GM21381 (cell line): ENCODE results near the gene ALG9.
"Not testable (repeated sequence)": the region's sequence is repeated elsewhere in the genome, so short reads cannot be mapped to it uniquely, and the experiment has no call there.

Experiments
- ATAC-seq: cut with Tn5 transposase; IDR thresholded peaks from one replicate; pipeline ENCODE4 v1.9.1; 2021; ENCODE audit warnings: mild to moderate bottlenecking, moderate library complexity; ENCODE audit not compliant: unreplicated experiment

Gene ALG9

DNA sequence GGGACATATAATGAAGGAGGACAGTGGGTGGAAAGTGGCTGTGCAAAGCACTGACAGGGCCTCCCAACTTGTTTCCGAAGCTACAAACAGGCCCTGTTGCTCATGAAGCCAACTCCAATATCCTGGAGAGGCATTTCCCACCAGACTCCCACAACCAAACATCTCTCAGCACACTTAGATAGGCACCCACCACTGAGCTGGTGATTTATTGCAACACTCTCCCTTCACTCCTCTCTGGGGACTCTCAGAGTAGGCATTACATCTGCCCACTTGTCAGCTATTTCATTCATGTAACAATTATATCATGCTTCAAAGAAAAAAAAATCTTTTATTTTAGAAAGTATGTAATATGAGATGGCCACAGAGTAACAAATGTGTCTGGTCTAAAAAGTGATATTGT lies 73.1 kb downstream of the ALG9 start:
- ATAC-seq = no peak

DNA sequence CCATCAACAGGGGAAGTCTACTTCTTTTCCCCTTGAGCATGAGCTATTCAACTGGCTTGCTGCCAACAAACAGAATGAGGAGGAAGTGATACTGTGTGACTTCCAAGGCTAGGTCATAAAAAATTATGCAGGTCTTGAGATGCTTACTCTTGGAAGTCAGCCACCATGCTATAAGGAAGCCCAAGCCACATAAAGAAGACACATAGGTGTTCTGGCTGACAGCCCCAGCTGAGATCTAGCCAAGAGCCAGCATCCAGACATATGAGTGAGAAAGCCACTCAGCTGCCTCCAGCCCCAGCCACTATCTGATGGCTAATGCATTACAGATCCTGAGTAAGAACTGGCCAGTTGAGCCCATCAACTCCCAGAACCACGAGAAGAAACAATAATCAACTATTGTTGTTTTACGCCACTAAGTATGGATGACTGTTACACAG lies 74.2 kb downstream of the ALG9 start:
- ATAC-seq = peak; percentile 56

DNA sequence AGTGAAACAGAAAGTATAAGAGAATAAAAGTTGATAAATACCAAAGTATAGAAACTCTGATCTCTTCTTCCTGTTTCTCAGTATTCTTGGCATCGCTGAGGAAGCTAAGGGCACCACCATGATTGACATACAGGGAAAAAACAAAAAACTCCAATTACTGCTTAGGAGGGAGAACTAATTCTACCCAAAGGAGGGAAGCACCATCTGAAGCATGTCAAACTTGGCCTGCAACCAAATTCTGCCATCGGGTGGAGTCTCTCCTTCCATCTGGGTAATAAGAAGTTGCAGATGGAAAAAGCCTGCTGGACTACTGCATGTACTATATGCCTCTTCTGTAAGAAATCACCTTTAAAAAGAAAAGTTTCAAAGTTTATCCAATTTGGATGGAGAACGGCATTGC lies 74.7 kb downstream of the ALG9 start:
- no peak for ATAC-seq

DNA sequence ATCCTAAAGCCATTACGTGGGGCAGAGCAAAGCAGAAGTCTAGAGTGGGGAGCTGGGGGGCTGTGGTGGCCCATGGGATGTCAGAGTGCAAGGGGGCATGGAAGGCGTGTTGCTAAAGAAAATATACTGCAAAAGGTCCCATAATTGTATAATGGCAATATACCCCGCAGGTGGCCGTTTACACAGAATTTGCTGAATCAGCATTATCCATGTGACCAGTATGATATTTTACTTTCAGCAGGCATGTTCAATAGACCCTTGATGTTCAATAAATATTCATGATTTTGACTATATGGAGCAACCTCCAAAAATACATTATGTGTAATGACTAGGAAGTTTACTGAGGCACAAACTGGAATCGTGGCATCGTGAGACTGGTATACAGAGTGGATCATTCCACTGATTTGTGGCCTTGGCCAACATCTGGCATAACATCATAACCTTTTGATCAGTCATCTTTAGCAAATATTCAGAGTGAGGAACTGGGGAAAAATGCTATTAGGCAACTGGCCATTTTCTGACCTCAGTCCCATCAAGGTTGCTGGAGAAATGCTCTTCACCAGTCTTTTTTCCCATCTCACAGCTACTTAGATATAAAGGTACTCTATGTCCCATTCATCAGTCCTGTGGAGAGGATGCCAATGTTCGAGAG lies 75.9 kb downstream of the ALG9 start:
- no peak for ATAC-seq

DNA sequence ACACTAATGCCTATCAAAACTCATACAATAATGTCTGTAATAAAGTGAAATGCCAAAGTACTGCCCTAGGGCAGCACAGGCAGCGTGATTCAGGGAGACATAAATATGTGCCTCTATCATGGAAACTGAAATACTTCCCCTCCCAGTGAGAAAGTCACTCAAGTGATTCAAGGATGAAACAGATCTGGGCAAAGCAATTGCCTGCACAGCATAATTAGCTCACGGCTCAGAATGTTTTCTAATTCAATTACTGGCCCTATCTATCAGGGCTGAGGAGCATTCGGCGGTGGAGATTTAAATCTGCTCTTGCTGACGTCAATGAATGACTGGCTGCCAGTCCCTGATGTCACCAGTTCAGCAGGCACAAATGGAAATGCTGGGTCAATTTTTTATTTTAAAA lies 77.5 kb downstream of the ALG9 start:
- ATAC-seq = no peak

DNA sequence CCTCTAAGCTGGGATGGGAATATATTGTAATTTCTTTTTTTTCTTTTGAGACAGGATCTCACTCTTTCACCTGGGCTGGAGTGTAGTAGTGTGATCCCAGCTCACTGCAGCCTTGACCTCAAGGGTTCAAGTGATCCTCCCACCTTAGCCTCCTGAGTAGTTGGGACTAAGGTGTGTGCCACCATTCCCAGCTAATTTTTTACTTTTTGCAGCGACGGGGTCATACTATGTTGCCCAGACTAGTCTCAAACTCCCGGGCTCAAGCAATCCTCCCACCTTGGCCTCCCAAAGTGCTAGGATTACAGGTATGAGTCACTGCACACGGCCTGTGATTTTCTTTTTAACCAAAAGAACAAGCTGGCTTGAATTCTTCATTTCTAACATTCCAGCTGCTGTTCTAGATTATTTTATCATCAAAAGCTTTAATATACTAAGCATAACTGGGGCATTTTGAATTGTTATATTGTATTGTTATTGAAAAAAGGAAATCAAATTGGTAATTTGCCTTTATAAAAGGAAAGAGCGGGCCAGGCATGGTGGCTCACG lies 78.4 kb downstream of the ALG9 start:
- ATAC-seq = no peak

DNA sequence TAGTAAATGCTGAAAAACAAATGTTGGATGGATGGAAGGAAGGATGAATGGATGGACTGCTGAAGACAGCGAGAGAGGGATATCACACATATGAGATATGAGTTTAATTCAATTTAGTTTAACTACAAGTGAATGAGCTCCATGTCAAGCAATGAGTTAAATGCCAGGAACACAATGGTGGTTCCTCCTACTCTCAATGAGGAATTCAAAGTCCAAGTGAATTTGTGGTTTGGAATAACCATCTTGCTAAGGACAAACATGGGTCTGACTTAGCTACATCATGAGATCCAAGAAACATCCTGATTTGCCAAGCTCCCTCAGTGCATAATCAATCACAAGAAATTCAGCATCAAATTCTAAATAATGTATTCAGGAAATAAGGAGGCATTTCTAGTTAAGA lies 79.1 kb downstream of the ALG9 start:
- no peak for ATAC-seq

DNA sequence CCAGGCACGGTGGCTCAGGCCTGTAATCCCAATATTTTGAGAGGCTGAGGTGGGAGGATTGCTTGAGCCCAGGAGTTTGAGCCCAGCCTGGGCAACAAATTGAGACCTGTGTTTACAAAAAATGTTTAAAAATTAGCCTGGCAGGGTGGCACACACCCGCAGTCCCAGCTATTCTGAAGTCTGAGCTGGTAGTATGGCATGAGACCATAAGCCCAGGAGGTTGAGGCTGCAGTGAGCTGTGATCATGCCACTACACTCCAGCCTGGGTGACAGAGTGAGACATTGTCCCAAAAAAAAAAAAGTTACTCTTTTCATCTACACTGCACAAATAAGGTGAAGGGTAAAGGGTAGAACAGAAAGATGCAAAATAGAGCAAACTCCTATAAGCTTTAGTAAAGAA lies 82.9 kb downstream of the ALG9 start:
- no peak for ATAC-seq

DNA sequence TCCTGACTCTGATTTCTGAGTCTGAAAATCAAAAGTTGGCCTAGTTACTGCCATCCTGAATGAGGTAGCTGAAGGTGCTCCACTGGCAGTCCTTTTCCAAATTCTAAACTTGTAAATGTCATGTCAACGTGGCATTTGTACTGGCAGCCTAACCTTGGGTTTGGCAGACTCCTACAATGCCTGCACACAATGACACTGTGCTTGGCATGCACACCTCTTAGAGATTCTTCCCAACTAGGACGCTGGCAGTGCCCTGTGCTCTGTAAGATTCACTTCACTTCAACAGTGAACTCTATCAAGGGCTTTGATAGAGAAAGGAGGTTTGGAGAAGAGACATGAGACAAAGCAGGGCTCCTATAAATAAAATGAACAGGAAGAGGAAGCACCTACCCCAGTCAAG lies 83.3 kb downstream of the ALG9 start:
- ATAC-seq = no peak

DNA sequence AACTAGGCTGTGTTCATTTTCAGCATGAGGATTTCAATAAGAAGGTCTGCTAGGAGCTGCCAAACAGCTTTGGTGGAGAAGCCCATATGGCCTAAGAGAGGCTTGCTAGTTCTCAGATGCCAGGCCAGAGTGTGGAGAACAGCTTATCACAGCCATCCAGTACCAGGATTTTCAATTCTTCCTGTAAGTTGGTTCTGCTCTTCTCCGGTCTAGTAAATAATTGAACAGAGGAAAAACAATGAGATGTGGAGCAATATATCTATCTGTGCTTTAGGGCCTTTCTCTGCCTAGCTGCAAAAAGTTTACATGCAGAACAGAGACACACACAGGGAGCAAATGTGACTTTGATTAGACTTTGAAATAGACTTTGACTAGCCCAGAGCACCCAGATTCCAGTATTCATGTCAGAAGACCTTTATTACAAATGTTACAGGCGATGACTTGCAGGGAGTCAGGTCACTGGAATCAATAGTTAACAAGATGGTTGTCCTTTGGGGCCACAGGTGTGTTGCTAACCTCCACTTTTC lies 85.4 kb downstream of the ALG9 start:
- no peak for ATAC-seq

DNA sequence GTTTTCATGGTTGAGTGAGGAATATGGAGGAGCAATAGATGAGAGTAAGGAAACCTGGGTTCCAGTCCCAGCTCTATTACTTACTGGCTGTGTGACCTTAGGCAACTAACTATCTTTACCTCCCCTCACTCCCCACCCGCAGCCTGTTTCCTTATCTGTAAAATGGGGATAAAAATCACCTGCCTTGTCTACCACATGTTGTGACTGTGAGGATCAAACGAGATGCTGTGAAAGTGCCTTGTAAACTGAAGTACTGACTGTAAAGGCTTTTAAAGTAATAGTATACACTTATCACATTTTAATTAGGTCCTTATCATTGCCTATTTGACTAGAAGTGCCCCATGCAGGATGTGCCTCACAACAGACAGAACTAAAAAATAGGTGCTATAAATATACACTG lies 86.3 kb downstream of the ALG9 start:
- no peak for ATAC-seq

DNA sequence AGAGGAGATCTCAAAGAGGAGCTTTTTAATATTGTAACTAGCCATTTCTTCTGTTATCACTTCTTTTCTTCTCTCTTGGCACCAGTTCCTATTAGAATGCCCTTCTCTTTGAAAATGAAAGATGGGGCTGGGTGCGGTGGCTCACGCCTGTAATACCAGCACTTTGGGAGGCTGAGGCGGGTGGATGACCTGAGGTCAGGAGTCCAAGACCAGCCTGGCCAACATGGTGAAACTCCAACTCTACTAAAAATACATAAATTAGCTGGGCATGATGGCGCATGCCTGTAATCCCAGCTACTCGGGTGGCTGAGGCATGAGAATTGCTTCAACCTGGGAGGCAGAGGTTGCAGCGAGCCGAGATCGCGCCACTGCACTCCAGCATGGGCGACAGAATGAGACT lies 87.1 kb downstream of the ALG9 start:
- not testable (repeated sequence) for ATAC-seq

DNA sequence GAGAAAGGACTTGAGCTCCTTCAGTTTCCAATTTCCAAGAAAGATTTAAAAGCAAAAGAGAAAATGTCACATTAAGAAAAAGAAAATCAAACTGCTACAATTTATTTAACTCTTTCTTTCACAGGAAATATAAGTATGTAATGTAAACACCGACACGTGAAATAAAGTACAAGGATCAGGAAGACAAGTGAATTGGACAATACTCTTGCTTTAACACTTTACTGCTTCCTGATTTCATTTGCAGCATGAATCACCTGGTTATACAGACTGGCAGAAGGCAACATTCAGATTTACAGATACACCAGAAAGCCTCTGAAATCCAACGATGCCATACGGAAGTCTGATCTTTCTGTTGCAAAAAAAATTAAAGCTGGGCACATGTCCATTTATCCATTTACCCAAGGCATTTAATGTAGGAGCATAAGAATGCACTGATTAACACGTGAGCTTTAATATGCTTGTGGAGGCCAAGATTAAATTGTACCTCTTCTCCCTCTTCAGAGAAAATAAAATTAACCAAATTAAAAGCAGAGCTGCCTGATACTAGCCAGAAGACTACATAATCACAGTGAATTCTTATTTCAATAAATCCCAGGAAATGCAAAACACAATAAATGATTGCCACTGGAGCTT lies 89.2 kb downstream of the ALG9 start:
- ATAC-seq = no peak

DNA sequence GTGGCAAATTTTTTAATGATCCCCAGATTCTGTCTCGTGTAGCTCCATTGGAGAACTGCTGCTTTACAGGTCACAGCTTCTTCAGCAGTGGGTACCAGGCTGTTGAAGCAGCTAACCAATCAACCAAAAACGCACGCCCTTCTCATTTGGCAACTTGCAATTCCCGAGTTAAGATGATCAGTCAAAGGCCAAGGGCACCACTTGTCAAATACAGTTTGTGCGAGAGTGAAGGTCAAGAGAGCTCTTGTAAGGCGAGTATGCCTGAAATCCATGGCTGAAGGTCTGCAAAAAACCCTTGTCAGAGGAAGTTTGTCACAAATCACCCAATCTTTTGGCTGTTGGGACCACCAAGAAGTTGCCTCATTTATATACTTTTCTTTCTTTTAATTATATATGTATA lies 92.3 kb downstream of the ALG9 start:
- no peak for ATAC-seq

DNA sequence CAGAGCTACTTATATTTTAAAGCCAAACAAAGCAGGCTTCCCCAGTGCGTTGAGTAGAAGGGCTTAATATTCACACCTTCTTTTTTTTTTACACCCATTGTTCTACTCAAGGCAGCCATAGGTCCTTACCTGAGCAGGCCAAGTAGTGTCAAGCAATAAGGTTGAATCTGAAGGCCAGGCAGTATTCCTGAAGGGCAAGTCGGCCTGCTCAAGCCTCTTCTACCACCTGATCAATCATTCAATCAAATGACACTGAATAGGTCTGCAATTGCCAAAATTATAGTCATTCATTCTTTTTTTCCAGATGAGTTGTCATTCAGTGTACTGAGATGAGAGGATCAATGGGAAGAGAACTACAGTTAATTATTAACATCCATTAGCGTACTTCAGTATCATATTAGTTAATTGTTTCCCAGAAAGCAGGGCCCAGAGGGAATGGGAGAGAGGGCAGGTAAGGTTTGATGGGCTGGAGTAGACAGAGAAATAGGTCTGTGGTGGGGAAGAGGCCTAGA lies 93.3 kb downstream of the ALG9 start:
- no peak for ATAC-seq

DNA sequence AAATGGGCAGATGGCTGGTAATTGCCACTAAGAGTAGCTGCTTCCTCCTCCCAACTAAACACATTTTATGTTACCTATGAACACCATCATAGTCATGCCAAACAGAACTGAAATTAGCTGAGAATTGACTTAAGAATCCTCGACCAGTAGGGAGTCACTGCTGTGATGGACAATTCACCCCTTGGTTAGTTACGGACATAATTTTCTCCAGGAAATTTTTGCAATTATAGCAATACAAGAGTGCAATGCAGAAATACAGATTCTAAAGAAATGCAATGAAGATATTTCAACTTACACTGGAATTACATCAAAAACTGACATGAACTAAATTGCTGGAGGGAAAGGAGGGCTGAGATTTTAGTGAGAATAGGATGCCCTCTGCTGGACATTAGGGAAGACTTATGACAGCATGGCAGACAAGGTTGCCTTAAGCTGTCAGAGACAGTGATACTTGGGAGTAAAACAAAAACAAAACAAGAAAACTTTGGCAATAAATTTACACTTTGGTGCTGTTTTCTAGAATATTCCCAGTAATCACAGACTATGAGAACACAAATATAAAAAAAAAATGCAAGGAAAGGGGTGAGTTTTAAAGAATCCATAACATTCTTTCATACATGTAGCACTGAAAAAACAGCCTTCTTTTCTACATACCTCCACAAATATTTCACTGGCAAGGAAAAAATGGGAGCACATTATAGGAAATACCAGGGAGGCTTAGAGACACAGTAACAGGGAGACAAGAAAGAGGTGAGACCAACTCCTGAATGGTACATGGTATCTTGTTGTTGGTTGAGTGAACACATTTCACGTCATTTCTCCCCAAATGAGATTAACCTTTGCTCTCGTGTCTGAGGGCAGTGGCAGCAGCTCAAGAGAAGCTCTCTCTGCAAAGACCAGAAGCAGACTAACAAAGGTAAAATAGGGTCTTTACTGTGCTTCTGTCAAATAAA lies 94.0 kb downstream of the ALG9 start:
- ATAC-seq = peak; percentile 55

DNA sequence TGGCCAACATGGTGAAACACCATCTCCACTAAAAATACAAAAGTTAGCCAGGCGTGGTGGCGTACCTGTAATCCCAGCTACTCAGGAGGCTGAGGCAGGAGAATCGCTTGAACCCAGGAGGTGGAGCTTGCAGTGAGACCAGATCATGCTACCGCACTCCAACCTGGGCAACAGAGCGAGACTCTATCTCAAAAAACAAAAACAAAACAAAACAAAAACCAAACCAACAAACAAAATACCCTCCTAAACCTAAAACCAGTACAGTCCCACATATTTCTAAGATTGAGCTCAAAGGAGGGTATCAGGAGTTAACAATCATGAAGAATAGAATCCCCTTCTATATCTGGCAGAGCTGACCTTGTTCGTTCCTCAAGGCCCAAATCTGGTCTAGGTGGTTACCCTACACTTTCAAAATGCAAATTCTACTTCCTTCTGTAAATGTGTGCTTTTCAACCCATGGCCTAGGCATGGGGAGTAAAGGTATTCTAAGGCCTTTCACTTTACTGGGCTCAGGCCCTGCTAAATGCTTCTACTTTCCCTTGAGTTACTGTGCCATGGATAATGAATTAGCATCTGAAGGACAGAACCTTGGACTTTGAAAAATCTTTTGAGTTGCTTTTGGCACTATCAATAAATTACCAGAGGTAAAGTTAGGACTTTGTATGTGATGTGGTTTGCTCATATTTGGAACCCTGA lies 94.8 kb downstream of the ALG9 start:
- peak; percentile 97 for ATAC-seq

DNA sequence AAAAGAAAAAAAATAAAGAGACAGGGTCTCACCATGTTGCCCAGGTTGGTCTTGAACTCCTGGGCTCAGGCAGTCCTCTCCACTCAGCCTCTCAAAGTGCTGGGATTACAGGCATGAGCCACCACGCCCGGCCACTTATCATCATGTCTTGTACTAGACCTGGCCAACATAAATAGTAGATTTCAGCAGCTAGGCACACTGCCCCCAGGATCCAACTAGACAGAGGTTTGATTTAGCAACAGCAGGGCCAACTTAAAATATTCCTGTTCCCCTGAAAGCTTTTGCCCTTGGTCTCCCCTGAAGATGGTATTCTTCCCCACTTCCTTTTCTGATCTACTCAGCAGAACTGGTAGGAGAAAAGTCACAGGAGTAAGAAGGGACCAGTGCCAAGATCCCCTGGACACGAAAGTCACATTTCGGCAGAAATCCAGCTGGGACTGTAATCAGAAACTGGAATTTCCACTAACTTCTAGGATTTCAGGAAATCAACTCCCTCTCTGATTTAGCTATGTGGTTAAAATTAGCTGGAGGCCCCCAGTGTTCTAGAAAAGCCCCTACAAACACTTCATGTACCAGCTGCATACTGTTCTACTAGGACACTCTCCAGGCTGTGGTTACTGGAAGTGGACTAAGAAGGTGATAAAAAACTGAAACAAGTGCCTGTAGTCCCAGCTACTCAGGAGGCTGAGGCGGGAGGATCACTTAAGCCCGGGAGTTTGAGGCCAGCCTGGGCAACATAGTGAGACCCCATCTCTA lies 96.2 kb downstream of the ALG9 start:
- ATAC-seq = no peak

DNA sequence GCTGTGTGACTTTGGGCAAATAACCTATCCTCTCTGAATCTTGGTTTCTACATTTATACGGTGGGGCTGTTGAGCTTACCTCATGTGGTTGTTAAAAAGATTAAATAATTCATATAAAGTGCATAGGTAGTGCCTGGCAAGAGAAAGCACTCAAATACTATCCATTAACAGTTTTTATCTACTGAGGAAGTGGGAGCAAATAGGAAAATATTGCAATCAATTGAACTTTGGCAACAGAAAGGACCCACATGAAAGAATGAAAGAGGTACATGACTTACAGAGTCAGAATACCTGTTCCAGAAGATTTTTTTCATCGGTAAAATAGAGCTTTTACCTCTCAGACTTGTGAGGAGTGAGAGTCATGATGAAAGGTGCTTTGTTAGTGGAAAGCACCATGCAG lies 98.8 kb downstream of the ALG9 start:
- no peak for ATAC-seq

DNA sequence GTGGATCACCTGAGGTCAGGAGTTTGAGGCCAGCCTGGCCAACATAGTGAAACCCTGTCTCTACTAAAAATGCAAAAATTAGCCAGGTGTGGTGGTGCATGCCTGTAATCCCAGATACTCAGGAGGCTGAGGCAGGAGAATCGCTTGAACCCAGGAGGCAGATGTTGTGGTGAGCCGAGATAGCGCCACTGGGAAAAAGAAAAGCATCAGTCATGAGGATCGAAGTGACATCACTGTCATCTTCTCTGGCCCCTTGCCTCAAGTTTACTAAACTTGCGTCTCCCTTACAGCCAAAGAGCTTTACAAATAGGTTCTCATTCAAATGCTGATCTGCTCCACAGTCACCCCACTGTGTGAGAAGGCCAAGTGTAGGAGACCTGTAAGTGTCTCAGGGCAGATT lies 100.2 kb downstream of the ALG9 start:
- not testable (repeated sequence) for ATAC-seq
